Loucy (cell line): ENCODE measurements around the gene MOB3B.

Experiments used
- EZH2phosphoT487 ChIP-seq: fragments of 200-600 bp; IDR thresholded peaks from 2 replicates; pipeline ENCODE4 v1.6.1; 2018; ENCODE audit warnings: antibody characterized with exemption, mild to moderate bottlenecking, moderate library complexity, borderline replicate concordance
- TF ChIP-seq, protein P1 (sequence below): fragments of 200-600 bp; sonication (generic); conservative IDR thresholded peaks from 2 replicates; pipeline ENCODE4 v1.5.1; 2014; ENCODE audit warnings: mild to moderate bottlenecking, antibody characterized with exemption, low read length

DNA sequence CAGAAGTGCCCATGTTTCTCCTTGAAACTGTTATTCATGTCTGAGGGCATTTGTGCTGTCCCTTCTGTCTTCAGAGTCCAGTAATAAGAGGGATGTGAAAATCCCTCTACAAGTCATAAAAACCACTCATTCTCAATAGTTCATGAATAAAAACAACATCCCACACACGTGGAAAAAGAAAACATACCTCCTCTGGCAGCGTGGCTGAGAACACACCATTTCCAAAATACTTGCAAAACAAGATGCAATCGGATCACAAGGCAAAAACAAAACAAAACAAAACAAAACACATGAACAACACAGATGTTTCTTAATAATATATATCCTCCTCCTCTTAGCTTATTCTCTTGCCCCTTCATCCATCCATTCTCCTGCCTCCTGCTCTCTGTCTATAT is 161.7 kb downstream of the MOB3B start:
- TF ChIP-seq, protein P1, sequence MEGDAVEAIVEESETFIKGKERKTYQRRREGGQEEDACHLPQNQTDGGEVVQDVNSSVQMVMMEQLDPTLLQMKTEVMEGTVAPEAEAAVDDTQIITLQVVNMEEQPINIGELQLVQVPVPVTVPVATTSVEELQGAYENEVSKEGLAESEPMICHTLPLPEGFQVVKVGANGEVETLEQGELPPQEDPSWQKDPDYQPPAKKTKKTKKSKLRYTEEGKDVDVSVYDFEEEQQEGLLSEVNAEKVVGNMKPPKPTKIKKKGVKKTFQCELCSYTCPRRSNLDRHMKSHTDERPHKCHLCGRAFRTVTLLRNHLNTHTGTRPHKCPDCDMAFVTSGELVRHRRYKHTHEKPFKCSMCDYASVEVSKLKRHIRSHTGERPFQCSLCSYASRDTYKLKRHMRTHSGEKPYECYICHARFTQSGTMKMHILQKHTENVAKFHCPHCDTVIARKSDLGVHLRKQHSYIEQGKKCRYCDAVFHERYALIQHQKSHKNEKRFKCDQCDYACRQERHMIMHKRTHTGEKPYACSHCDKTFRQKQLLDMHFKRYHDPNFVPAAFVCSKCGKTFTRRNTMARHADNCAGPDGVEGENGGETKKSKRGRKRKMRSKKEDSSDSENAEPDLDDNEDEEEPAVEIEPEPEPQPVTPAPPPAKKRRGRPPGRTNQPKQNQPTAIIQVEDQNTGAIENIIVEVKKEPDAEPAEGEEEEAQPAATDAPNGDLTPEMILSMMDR = no peak
- no peak for TF ChIP-seq EZH2phosphoT487
